Measurements from ENCODE around the gene SENP1.

Gene SENP1

GRCh38 chr12:48036818-48037217, 69.1 kb downstream of the SENP1 start:
- DNase-seq (ENCODE audit: low spot score) = no peak

- no peak for DNase-seq (ENCODE audit: low spot score)
Observed at GRCh38 chr12:48034835-48035805, 70.8 kb downstream of the SENP1 start.

GRCh38 chr12:48033451-48033850, 72.4 kb downstream of the SENP1 start:
- DNase-seq (ENCODE audit: low spot score) = no peak

- no peak for DNase-seq (ENCODE audit: low spot score)
Observed at GRCh38 chr12:48032597-48032996, 73.3 kb downstream of the SENP1 start.

GRCh38 chr12:48031135-48031960, 74.5 kb downstream of the SENP1 start:
- no peak for DNase-seq (ENCODE audit: low spot score)

GRCh38 chr12:48030173-48030650, 75.7 kb downstream of the SENP1 start:
- no peak for DNase-seq (ENCODE audit: low spot score)

- DNase-seq (ENCODE audit: low spot score) = no peak
Observed at GRCh38 chr12:48029491-48030172, 76.2 kb downstream of the SENP1 start.

GRCh38 chr12:48028541-48029431, 77.1 kb downstream of the SENP1 start:
- no peak for DNase-seq (ENCODE audit: low spot score)

- no peak for DNase-seq (ENCODE audit: low spot score)
Observed at GRCh38 chr12:48027183-48028002, 78.5 kb downstream of the SENP1 start.

- no peak for DNase-seq (ENCODE audit: low spot score)
Observed at GRCh38 chr12:48026060-48026827, 79.6 kb downstream of the SENP1 start.

- no peak for DNase-seq (ENCODE audit: low spot score)
Observed at GRCh38 chr12:48025281-48025680, 80.6 kb downstream of the SENP1 start.

- DNase-seq (ENCODE audit: low spot score) = no peak
Observed at GRCh38 chr12:48024735-48025134, 81.1 kb downstream of the SENP1 start.

- DNase-seq (ENCODE audit: low spot score) = no peak
Observed at GRCh38 chr12:48023386-48023785, 82.5 kb downstream of the SENP1 start.

- DNase-seq (ENCODE audit: low spot score) = no peak
Observed at GRCh38 chr12:48022676-48023385, 83.0 kb downstream of the SENP1 start.

- no peak for DNase-seq (ENCODE audit: low spot score)
Observed at GRCh38 chr12:48022180-48022521, 83.7 kb downstream of the SENP1 start.

GRCh38 chr12:48021485-48022179, 84.2 kb downstream of the SENP1 start:
- DNase-seq (ENCODE audit: low spot score) = no peak

- no peak for DNase-seq (ENCODE audit: low spot score)
Observed at GRCh38 chr12:48019639-48020265, 86.1 kb downstream of the SENP1 start.

GRCh38 chr12:48018618-48018995, 87.3 kb downstream of the SENP1 start:
- DNase-seq (ENCODE audit: low spot score) = no peak
